Progenitor cell of endocrine pancreas (in vitro differentiated cells): ENCODE data around the gene FNDC1. TPM values are rescaled to one million over a fixed set of nuclear protein-coding genes. Genes with fewer than 3 reads are reported as not detected.

Experiments used
- DNase-seq: peaks from one replicate; pipeline ENCODE4 v3.0.0; 2021; ENCODE audit warnings: low spot score; ENCODE audit not compliant: unreplicated experiment
- H3K27ac Mint-ChIP-seq: 2 replicates; pipeline ENCODE4 v1.8.0; 2021; ENCODE audit warnings: mild to moderate bottlenecking, moderate library complexity, mixed read lengths
- H3K27me3 Mint-ChIP-seq: 2 replicates; pipeline ENCODE4 v1.8.0; 2021; ENCODE audit warnings: mixed read lengths
- H3K36me3 Mint-ChIP-seq: 2 replicates; pipeline ENCODE4 v1.8.0; 2022; ENCODE audit warnings: mixed read lengths; ENCODE audit not compliant: insufficient read depth
- H3K4me1 Mint-ChIP-seq: 2 replicates; pipeline ENCODE4 v1.8.0; 2021; ENCODE audit warnings: low read depth, mixed read lengths
- H3K4me3 Mint-ChIP-seq: 2 replicates; pipeline ENCODE4 v1.8.0; 2021; ENCODE audit warnings: low read depth, mild to moderate bottlenecking, moderate library complexity, mixed read lengths
- H3K9me3 Mint-ChIP-seq: 2 replicates; pipeline ENCODE4 v1.8.0; 2021; ENCODE audit warnings: low read depth, mixed read lengths
- total RNA-seq: library from RNA; stranded (reverse); gene quantifications from 2 replicates; pipeline ENCODE4 v1.2.1, GENCODE V29; 2021
- TF ChIP-seq, protein P1 (sequence below): fragments of 200-600 bp; sonication (generic); IDR thresholded peaks from one replicate; pipeline ENCODE4 v1.5.0; 2021; ENCODE audit warnings: antibody characterized with exemption, mild to moderate bottlenecking; ENCODE audit not compliant: unreplicated experiment

The FNDC1 gene
- total RNA-seq, 1 donor from 2014 or later: 0.07 TPM

DNA sequence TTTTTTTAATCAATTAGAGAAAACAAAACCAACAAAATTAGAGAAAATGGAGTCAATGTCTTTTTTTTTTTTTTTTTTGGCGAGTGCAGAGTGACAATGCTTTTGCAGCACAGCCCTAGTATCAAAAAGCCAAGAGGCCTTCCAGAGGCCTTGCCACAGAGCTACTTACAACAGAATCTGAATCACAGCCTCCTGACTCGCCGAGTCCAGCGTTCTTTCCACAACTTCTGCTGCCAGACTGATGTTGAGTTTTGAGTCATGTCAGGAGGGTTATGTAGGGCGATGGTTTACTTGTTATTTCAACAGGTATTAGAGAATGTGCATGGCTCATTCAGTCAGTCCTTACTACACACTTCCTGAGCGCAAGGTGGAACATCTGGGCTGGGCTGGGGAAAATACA lies 88.6 kb downstream of the FNDC1 start:
- Mint-ChIP-seq H3K36me3 (no peaks in the 10 kb centered on the region), H3K4me1 (no peaks in the 10 kb centered on the region), H3K4me3 (no peak overlapping the region), H3K9me3 (no peaks in the 10 kb centered on the region), H3K27ac (no peak overlapping the region), H3K27me3 (peaks cover 15% of the 10 kb centered on the region)
- TF ChIP-seq, protein P1, sequence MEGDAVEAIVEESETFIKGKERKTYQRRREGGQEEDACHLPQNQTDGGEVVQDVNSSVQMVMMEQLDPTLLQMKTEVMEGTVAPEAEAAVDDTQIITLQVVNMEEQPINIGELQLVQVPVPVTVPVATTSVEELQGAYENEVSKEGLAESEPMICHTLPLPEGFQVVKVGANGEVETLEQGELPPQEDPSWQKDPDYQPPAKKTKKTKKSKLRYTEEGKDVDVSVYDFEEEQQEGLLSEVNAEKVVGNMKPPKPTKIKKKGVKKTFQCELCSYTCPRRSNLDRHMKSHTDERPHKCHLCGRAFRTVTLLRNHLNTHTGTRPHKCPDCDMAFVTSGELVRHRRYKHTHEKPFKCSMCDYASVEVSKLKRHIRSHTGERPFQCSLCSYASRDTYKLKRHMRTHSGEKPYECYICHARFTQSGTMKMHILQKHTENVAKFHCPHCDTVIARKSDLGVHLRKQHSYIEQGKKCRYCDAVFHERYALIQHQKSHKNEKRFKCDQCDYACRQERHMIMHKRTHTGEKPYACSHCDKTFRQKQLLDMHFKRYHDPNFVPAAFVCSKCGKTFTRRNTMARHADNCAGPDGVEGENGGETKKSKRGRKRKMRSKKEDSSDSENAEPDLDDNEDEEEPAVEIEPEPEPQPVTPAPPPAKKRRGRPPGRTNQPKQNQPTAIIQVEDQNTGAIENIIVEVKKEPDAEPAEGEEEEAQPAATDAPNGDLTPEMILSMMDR: no peak
- DNase-seq: no peak

DNA sequence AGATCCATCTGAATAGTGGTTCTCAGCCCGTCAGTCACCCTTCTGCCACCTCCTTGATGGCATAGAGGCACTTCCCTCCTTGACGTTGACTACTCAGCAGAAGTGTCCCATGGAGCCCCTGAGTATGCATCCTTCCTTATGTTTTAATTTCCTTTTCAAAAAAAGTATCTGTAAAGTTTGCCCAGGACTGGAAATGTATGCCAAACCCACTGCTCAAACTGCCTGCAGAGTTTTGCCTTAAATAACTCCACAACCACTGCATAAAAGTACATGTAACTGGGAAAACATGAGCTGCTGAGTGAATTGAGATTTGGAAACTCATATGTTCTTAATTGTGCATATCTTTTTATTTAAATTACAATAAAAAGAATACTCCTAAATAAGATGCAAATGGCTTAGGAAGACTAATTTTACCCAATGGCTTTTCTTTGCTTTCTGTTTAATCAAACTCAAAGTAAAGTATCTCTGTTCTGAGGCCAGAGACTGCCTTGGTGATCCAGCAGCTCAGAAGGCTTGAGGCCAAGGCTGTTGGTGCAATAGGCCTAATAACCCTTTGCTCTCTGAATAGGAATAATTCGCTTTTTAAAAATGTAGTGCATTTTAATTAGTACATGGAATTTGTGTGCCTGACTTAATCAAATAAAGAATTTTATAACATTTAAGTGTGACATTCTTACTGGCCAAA lies 90.4 kb downstream of the FNDC1 start:
- TF ChIP-seq, protein P1: no peak
- Mint-ChIP-seq H3K36me3 (no peaks in the 10 kb centered on the region), H3K4me1 (no peaks in the 10 kb centered on the region), H3K9me3 (no peaks in the 10 kb centered on the region), H3K4me3 (no peak overlapping the region), H3K27me3 (peaks cover 15% of the 10 kb centered on the region), H3K27ac (no peak overlapping the region)
- DNase-seq: no peak

DNA sequence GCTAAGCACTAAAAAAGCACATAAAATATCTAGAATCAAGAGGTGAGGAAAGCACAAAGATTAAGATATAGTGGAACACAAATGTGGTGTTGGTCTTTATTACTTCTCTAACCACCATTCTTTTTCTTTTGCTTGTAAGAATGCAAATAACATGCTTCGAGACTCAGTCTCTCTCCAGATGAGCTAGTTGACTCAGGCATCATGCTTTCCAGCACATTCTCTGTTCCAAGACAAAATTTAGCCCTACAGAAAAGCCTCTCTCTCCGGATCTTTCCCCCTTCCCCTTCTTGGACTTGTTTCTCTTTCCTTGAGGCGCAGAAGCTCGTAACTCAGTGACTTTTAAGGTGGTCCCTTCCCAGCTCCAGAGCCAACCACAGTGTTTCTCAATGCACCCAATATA lies 91.0 kb downstream of the FNDC1 start:
- TF ChIP-seq, protein P1: no peak
- H3K9me3 Mint-ChIP-seq: no peaks in the 10 kb centered on the region
- H3K4me1 Mint-ChIP-seq: no peaks in the 10 kb centered on the region
- no peak overlapping the region for H3K27ac Mint-ChIP-seq
- H3K36me3 Mint-ChIP-seq: no peaks in the 10 kb centered on the region
- H3K27me3 Mint-ChIP-seq: peaks cover 16% of the 10 kb centered on the region
- no peak overlapping the region for H3K4me3 Mint-ChIP-seq
- DNase-seq: no peak

DNA sequence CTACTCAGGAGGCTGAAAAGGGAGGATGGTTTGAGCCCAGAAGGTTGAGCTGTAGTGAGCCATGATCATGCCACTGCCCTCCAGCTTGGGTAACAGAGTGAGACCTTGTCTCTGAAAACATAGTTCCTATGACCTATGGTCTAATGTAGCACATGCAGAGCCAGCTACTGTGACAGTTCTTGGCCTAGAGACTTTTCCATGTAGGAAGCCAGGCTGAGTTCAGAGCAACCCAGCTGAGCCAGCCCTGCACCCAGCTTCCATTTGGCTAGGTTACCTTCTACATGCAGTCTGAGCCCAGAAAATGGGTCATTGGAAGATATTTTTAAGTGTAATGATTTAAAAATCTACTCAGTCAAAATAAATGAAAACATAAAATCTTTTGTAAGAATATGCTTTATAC lies 92.8 kb downstream of the FNDC1 start:
- TF ChIP-seq, protein P1: no peak
- Mint-ChIP-seq H3K27ac (no peak overlapping the region), H3K4me1 (no peaks in the 10 kb centered on the region), H3K36me3 (no peaks in the 10 kb centered on the region), H3K4me3 (no peak overlapping the region), H3K27me3 (peaks cover 14% of the 10 kb centered on the region), H3K9me3 (no peaks in the 10 kb centered on the region)
- no peak for DNase-seq

DNA sequence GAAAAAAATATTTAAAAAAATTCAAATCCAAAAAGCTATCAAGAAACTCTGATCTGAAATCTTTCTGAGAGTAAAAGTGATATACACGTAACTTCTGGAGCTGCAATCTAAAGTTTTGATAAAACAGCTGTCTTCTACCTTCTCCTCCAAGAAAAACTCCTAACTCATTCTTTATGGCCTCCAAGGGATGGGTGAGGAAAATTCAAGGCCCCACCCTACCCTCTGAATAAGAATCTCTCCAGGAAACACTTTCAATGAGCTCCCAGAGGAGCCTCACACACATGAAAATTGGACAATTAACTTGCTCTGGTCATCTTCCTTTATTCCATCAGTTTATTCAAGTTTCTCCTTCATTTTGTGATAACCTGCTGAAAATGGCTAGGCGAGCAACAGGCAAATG lies 93.4 kb downstream of the FNDC1 start:
- Mint-ChIP-seq H3K9me3 (no peaks in the 10 kb centered on the region), H3K4me3 (no peak overlapping the region), H3K27ac (no peak overlapping the region)

More for the DNA sequence above, 93.4 kb downstream of the FNDC1 start:
- DNase-seq: no peak
- TF ChIP-seq, protein P1: no peak
- H3K27me3 Mint-ChIP-seq: peaks cover 17% of the 10 kb centered on the region
- H3K36me3 Mint-ChIP-seq: no peaks in the 10 kb centered on the region
- no peaks in the 10 kb centered on the region for H3K4me1 Mint-ChIP-seq
